ENCODE data around the gene FDCSP.
"Not testable (repeated sequence)": the region's sequence is repeated elsewhere in the genome, so short reads cannot be mapped to it uniquely, and the experiment has no call there.

The FDCSP gene

GRCh38 chr4:70195425-70195824 is 30.5 kb upstream of the FDCSP start, which contains the start of gene ODAM:
TSS of gene ODAM (plus strand) at chr4:70195725. CDS start at chr4:70196544, 819 bp downstream.
- DNase-seq: no peak
- Histone ChIP-seq H3K27ac (no peak within 1 kb of the TSS), H3K4me3 (ENCODE audit: low read depth, low read length) (no peak within 1 kb of the TSS), H3K36me3 (no peaks in the 10 kb centered on the region), H3K9me3 (ENCODE audit: severe bottlenecking) (peaks cover 2% of the 10 kb centered on the region), H3K27me3 (ENCODE audit: insufficient read depth, low read depth, severe bottlenecking) (no peaks in the 10 kb centered on the region)
- no peak for TF ChIP-seq CTCF (IDR thresholded peaks at IDR 0.05; ENCODE audit: low read depth, low read length)

- Histone ChIP-seq H3K27me3 (ENCODE audit: insufficient read depth, low read depth, severe bottlenecking) (no peaks in the 10 kb centered on the region), H3K27ac (no peak overlapping the region)
- DNase-seq: no peak
Observed at GRCh38 chr4:70196857-70197256, 29.1 kb upstream of the FDCSP start.

GRCh38 chr4:70197842-70198241 is 28.1 kb upstream of the FDCSP start:
- H3K27ac ChIP-seq: no peak overlapping the region
- H3K36me3 ChIP-seq: no peaks in the 10 kb centered on the region
- TF ChIP-seq CTCF (IDR thresholded peaks at IDR 0.05; ENCODE audit: low read depth, low read length): no peak
- H3K27me3 ChIP-seq (ENCODE audit: insufficient read depth, low read depth, severe bottlenecking): no peaks in the 10 kb centered on the region
- no peaks in the 10 kb centered on the region for H3K9me3 ChIP-seq (ENCODE audit: severe bottlenecking)
- no peak overlapping the region for H3K4me3 ChIP-seq (ENCODE audit: low read depth, low read length)
- no peak for DNase-seq

More at GRCh38 chr4:70196857-70197256, 29.1 kb upstream of the FDCSP start:
- no peaks in the 10 kb centered on the region for H3K9me3 ChIP-seq (ENCODE audit: severe bottlenecking)
- no peak for TF ChIP-seq CTCF (IDR thresholded peaks at IDR 0.05; ENCODE audit: low read depth, low read length)
- no peak overlapping the region for H3K4me3 ChIP-seq (ENCODE audit: low read depth, low read length)
- no peaks in the 10 kb centered on the region for H3K36me3 ChIP-seq

GRCh38 chr4:70203601-70204000 is 22.3 kb upstream of the FDCSP start:
- TF ChIP-seq CTCF (IDR thresholded peaks at IDR 0.05; ENCODE audit: low read depth, low read length): no peak
- no peak for DNase-seq
- Histone ChIP-seq H3K4me3 (ENCODE audit: low read depth, low read length) (no peak overlapping the region), H3K36me3 (no peaks in the 10 kb centered on the region), H3K9me3 (ENCODE audit: severe bottlenecking) (no peaks in the 10 kb centered on the region), H3K27me3 (ENCODE audit: insufficient read depth, low read depth, severe bottlenecking) (no peaks in the 10 kb centered on the region), H3K27ac (no peak overlapping the region)

GRCh38 chr4:70212752-70213151 is 13.2 kb upstream of the FDCSP start:
- H3K9me3 ChIP-seq (ENCODE audit: severe bottlenecking); H3K27ac ChIP-seq; H3K4me3 ChIP-seq (ENCODE audit: low read depth, low read length); H3K36me3 ChIP-seq; H3K27me3 ChIP-seq (ENCODE audit: insufficient read depth, low read depth, severe bottlenecking); DNase-seq: not testable (repeated sequence)

- H3K27me3 ChIP-seq (ENCODE audit: insufficient read depth, low read depth, severe bottlenecking); H3K36me3 ChIP-seq; H3K4me3 ChIP-seq (ENCODE audit: low read depth, low read length); DNase-seq; H3K9me3 ChIP-seq (ENCODE audit: severe bottlenecking); H3K27ac ChIP-seq: not testable (repeated sequence)
Observed at GRCh38 chr4:70216109-70216508, 9.8 kb upstream of the FDCSP start.

GRCh38 chr4:70216550-70216949 is 9.4 kb upstream of the FDCSP start:
- not testable (repeated sequence) for H3K36me3 ChIP-seq; H3K4me3 ChIP-seq (ENCODE audit: low read depth, low read length); DNase-seq; H3K9me3 ChIP-seq (ENCODE audit: severe bottlenecking); H3K27me3 ChIP-seq (ENCODE audit: insufficient read depth, low read depth, severe bottlenecking)
- peak overlapping the region; percentile 81 for H3K27ac ChIP-seq

- not testable (repeated sequence) for H3K27me3 ChIP-seq (ENCODE audit: insufficient read depth, low read depth, severe bottlenecking); H3K4me3 ChIP-seq (ENCODE audit: low read depth, low read length); DNase-seq; H3K9me3 ChIP-seq (ENCODE audit: severe bottlenecking); H3K36me3 ChIP-seq
- H3K27ac ChIP-seq: peak overlapping the region; percentile 71
Observed at GRCh38 chr4:70221389-70221788, 4.5 kb upstream of the FDCSP start.

GRCh38 chr4:70221818-70222217 is 4.1 kb upstream of the FDCSP start:
- H3K36me3 ChIP-seq; H3K4me3 ChIP-seq (ENCODE audit: low read depth, low read length); H3K27ac ChIP-seq; H3K27me3 ChIP-seq (ENCODE audit: insufficient read depth, low read depth, severe bottlenecking); DNase-seq; H3K9me3 ChIP-seq (ENCODE audit: severe bottlenecking): not testable (repeated sequence)
